Liver (tissue), 3 donors: Measurements from ENCODE around the gene ZNF326.

Source experiments
- HNF4G ChIP-seq: IDR thresholded peaks from 2 replicates; pipeline ENCODE4 v1.6.1; 2016; ENCODE audit warnings: antibody characterized with exemption
- TF ChIP-seq, protein P1 (sequence below): fragments of 150-350 bp; IDR thresholded peaks from 2 replicates; pipeline ENCODE4 v1.5.1; 2017; ENCODE audit warnings: improper control_type of control experiment, low read depth, low read length; ENCODE audit not compliant: missing input control
- donor health status: healthy.
- donor health status: healthy.

DNA sequence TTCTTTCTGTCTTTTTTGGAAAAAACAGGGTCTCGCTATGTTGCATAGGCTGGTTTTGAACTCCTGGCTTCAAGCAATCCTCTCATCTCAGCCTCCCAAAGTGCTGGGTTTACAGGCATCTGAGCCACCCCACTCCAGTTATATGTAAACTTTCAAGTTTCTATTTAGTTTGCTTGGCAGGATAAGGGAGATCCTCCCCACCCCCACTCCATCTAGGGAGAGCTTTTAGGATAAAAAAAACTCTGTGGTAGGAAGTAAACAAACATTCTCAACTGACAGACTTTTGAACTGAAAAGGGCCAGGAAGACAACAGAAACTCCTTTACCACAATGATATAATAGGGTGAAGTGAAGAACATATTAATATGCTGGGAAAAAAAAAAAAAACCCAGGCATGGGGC is 41.0 kb upstream of the ZNF326 start:
- TF ChIP-seq, protein P1, sequence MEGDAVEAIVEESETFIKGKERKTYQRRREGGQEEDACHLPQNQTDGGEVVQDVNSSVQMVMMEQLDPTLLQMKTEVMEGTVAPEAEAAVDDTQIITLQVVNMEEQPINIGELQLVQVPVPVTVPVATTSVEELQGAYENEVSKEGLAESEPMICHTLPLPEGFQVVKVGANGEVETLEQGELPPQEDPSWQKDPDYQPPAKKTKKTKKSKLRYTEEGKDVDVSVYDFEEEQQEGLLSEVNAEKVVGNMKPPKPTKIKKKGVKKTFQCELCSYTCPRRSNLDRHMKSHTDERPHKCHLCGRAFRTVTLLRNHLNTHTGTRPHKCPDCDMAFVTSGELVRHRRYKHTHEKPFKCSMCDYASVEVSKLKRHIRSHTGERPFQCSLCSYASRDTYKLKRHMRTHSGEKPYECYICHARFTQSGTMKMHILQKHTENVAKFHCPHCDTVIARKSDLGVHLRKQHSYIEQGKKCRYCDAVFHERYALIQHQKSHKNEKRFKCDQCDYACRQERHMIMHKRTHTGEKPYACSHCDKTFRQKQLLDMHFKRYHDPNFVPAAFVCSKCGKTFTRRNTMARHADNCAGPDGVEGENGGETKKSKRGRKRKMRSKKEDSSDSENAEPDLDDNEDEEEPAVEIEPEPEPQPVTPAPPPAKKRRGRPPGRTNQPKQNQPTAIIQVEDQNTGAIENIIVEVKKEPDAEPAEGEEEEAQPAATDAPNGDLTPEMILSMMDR, result no peak
- no peak for TF ChIP-seq HNF4G
